ENCODE results near the gene HEXD. TPM values are rescaled to one million over a fixed set of nuclear protein-coding genes. Genes with fewer than 3 reads are reported as not detected.
"Not testable (repeated sequence)": the region's sequence is repeated elsewhere in the genome, so short reads cannot be mapped to it uniquely, and the experiment has no call there.

HEXD gene
- total and polyA plus RNA-seq, 4 donors, result 15.0 to 50.7 (median 27.1) TPM

DNA sequence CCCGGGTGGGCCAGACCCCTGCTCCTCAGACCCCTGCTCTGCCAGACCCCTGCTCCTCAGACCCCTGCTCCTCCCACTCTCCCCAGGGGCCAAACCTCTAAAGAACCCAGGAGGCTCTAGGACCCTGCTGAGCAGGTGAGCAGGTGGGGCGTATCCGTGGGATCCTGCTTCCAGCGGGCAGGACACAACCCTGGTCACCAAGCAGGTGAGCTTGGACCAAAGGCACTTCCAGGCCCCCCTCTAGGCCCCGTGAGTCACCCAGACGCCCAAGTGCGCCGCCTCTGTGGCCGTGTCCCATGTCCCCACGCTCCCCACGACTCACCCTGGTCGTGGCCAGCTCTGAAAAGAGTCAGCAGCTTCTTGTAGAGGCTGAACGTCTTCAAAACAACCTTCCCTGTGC, 27.4 kb downstream of the HEXD start:
- H3K27me3 ChIP-seq (ENCODE audit: control insufficient read depth, insufficient read depth, low read length), result no peaks in the 10 kb centered on the region
- H3K4me1 ChIP-seq (ENCODE audit: control insufficient read depth, insufficient read depth, low read length), result peaks cover 24% of the 10 kb centered on the region
- no peak overlapping the region for H3K4me3 ChIP-seq (ENCODE audit: low read depth, low read length)
- H3K9me3 ChIP-seq (ENCODE audit: control insufficient read depth, insufficient read depth, low read length), result no peaks in the 10 kb centered on the region
- peaks cover 76% of the 10 kb centered on the region for H3K36me3 ChIP-seq (ENCODE audit: control insufficient read depth, insufficient read depth, low read length)
- WGBS (ENCODE audit: insufficient coverage), result 91% methylated on average over 13 of the region's 13 CpGs
- no peak for DNase-seq (ENCODE audit: low read depth in 4 of 6, low spot score in 6 of 6)
- H3K27ac ChIP-seq (ENCODE audit: low read depth, low read length), result no peak overlapping the region

DNA sequence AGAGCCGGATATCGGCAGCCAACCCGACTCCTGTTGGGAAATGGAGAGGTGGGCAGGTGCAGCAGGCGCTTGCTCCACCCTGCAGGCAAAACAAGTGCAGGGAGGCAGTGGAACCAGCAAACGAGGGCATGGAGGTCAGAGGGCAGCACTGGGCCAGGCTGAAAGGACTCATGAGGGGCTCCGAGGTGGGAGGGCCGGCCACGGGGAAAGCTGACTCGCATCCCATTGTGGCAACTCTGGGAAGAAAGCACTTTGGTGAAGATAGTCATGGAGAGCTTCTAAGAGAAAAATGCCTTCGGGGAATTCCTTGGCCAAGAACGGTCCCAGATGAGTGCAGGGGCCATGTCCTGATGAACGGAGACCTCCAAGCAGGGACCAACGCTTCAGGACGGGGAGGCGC, 28.0 kb downstream of the HEXD start:
- H3K9me3 ChIP-seq (ENCODE audit: control insufficient read depth, insufficient read depth, low read length), result no peaks in the 10 kb centered on the region
- DNase-seq (ENCODE audit: low read depth in 4 of 6, low spot score in 6 of 6), result no peak
- peaks cover 70% of the 10 kb centered on the region for H3K36me3 ChIP-seq (ENCODE audit: control insufficient read depth, insufficient read depth, low read length)
- H3K4me1 ChIP-seq (ENCODE audit: control insufficient read depth, insufficient read depth, low read length), result peaks cover 20% of the 10 kb centered on the region
- H3K4me3 ChIP-seq (ENCODE audit: low read depth, low read length), result no peak overlapping the region
- no peak overlapping the region for H3K27ac ChIP-seq (ENCODE audit: low read depth, low read length)
- 86% methylated on average over 12 of the region's 15 CpGs for WGBS (ENCODE audit: insufficient coverage)
- no peaks in the 10 kb centered on the region for H3K27me3 ChIP-seq (ENCODE audit: control insufficient read depth, insufficient read depth, low read length)

DNA sequence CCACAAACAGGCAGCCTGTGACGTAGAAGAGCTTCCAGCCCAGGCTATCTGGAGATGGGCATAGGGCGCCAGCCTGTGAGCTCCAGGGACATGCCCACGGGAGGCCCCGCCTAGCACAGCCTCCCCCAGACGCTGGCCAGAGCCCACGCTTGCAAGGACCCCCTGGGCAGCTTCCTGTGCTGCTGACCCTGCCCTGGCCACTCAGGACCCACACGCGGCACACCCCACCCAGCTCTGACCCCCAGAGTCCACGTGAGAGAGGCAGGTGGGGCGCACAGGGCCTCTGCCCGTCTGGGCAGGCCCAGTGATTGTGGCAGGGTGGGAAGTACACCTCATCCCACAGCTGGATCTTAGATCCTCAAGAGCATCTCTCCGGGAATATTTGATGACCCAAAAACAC, 28.5 kb downstream of the HEXD start:
- Histone ChIP-seq H3K4me1 (ENCODE audit: control insufficient read depth, insufficient read depth, low read length) (peaks cover 21% of the 10 kb centered on the region), H3K9me3 (ENCODE audit: control insufficient read depth, insufficient read depth, low read length) (no peaks in the 10 kb centered on the region), H3K36me3 (ENCODE audit: control insufficient read depth, insufficient read depth, low read length) (peaks cover 65% of the 10 kb centered on the region), H3K4me3 (ENCODE audit: low read depth, low read length) (no peak overlapping the region), H3K27ac (ENCODE audit: low read depth, low read length) (no peak overlapping the region), H3K27me3 (ENCODE audit: control insufficient read depth, insufficient read depth, low read length) (no peaks in the 10 kb centered on the region)
- 95% methylated on average over 11 of the region's 12 CpGs for WGBS (ENCODE audit: insufficient coverage)
- no peak for DNase-seq (ENCODE audit: low read depth in 4 of 6, low spot score in 6 of 6)

DNA sequence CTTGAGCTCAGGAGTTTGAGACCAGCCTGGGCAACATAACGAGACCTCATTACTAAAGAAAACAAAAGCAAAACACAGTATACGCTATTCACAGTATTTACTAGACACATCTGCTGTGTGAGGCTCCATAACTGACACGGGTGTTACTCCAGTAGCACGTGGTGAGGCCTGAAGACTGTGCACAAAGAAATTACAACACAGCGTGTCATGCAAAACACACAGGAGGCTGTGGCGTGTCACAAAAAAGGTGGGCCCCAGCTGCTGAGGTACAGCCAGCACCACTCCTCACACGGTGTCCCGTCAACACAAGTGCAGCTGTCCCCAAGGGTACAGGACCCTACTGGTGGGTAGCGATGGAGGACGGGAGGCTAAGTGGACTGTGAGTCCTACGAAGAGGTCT, 29.7 kb downstream of the HEXD start:
- H3K27me3 ChIP-seq (ENCODE audit: control insufficient read depth, insufficient read depth, low read length), result no peaks in the 10 kb centered on the region
- peaks cover 22% of the 10 kb centered on the region for H3K4me1 ChIP-seq (ENCODE audit: control insufficient read depth, insufficient read depth, low read length)
- no peak for DNase-seq (ENCODE audit: low read depth in 4 of 6, low spot score in 6 of 6)
- H3K36me3 ChIP-seq (ENCODE audit: control insufficient read depth, insufficient read depth, low read length), result peaks cover 53% of the 10 kb centered on the region
- 95% methylated on average over 8 of the region's 11 CpGs for WGBS (ENCODE audit: insufficient coverage)
- H3K4me3 ChIP-seq (ENCODE audit: low read depth, low read length), result no peak overlapping the region
- H3K27ac ChIP-seq (ENCODE audit: low read depth, low read length), result no peak overlapping the region
- no peaks in the 10 kb centered on the region for H3K9me3 ChIP-seq (ENCODE audit: control insufficient read depth, insufficient read depth, low read length)

DNA sequence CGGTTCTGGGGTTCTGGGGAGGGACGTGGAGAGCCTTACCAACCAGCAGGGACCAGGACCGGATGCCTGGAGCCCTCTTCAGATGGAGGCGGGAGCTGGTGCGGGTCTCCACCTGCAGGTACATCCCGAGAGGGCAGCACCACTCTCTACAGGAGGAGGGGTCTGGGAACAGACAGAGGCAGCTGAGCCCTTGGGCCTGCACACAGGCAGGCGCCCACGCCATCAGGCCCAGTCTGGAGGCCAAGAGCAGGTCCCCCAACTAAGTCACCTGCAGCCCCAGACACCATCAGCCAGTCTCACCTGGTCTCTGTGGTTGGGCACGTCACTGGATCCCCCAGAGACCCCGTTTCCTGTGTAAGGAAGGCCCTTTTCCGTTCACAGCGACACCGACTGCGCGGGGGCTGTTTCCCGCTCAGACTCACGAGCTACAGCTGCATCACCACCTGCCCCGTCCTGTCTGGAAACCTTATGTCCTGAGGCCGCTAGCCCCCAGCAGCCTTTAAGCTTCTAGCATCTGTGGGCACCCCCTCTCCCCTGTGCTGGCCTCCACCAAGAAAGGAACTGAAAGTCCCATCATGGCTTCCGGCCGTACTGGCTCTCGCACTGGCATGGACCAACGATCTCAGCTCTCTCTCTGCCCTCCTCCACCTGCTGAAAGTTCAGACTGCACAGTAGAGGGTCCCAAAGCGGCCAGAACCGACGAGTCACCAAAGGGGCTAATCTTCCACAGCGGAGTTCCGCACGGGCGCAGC, 31.2 kb downstream of the HEXD start:
- H3K9me3 ChIP-seq (ENCODE audit: control insufficient read depth, insufficient read depth, low read length), result no peaks in the 10 kb centered on the region
- 80% methylated on average over 30 of the region's 30 CpGs for WGBS (ENCODE audit: insufficient coverage)

DNA sequence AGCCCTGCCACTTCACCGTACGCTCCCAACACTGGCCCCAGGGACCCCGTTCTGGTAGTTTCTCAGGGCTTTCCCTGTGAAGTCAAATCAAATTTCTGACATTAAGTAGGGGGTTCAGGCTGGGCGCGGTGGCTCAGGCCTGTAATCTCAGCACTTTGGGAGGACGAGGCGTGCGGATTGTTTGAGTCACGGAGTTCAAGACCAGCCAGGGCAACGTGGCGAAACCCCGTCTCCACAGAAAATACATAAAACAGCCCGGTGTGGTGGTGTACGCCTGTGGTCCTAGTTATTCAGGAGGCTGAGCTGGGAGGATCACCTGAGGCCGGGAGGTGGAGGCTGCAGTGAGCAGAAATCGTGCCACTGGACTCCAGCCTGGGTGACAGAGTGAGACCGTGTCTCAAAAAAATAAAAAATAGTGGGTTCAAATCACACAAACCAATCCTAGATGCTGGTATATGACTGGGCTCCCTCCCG, 31.8 kb downstream of the HEXD start:
- DNase-seq (ENCODE audit: low read depth in 4 of 6, low spot score in 6 of 6), result no peak
- WGBS (ENCODE audit: insufficient coverage), result 68% methylated on average over 10 of the region's 18 CpGs
- peaks cover 32% of the 10 kb centered on the region for H3K36me3 ChIP-seq (ENCODE audit: control insufficient read depth, insufficient read depth, low read length)
- H3K27me3 ChIP-seq (ENCODE audit: control insufficient read depth, insufficient read depth, low read length), result no peaks in the 10 kb centered on the region
- peak overlapping the region; percentile 64 for H3K27ac ChIP-seq (ENCODE audit: low read depth, low read length)
- no peaks in the 10 kb centered on the region for H3K9me3 ChIP-seq (ENCODE audit: control insufficient read depth, insufficient read depth, low read length)
- H3K4me3 ChIP-seq (ENCODE audit: low read depth, low read length), result peak overlapping the region; percentile 65
- H3K4me1 ChIP-seq (ENCODE audit: control insufficient read depth, insufficient read depth, low read length), result peaks cover 22% of the 10 kb centered on the region

More for the DNA sequence above, 31.2 kb downstream of the HEXD start:
- Histone ChIP-seq H3K4me1 (ENCODE audit: control insufficient read depth, insufficient read depth, low read length) (peaks cover 22% of the 10 kb centered on the region), H3K27me3 (ENCODE audit: control insufficient read depth, insufficient read depth, low read length) (no peaks in the 10 kb centered on the region), H3K27ac (ENCODE audit: low read depth, low read length) (peak overlapping the region; percentile 33), H3K36me3 (ENCODE audit: control insufficient read depth, insufficient read depth, low read length) (peaks cover 38% of the 10 kb centered on the region), H3K4me3 (ENCODE audit: low read depth, low read length) (peak overlapping the region; percentile 65)
- DNase-seq (ENCODE audit: low read depth in 4 of 6, low spot score in 6 of 6), result no peak

DNA sequence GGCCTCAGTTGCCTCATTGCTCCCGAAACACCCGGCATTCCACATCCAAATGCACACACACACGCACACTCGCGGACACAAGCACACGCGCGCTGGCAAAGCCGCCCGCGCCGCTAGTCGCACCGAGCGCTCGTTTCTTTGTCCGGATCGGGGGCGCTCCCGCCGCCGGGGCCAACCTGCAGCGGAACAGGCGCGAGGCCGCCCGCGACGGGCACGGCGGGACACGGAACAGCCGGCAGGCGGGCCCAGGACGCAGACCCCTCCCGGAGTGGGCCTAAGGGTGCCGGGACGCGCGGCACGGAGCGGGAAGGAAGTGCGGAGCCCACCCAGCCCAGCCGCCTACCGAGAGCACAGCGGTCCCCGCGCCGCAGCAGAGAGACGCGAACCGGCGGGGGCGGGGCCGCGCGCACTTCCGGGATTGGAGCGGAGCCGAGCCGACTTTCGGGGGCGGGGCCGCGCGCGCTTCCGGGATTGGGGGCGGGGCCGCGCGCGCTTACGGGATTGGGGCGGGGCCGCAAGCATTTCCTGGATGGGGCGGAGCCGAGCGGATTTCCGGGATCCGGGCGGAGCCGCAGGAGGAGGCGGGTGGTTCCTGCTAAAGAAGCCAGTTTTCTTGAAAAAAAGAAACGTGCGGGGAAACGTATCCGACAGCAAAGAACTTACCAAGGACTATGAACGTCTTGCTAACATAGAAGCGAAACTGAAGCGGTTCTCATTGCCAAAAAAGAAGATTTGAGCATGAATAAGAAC, 32.4 kb downstream of the HEXD start, which contains the start of gene CYBC1:
TSS of gene CYBC1 (minus strand) at position 396 of the 750 bp plus-strand sequence. CDS start 1,498 bp downstream, outside the sequence.
- peak within 1 kb of the TSS; percentile 65 for H3K4me3 ChIP-seq (ENCODE audit: low read depth, low read length)
- H3K4me1 ChIP-seq (ENCODE audit: control insufficient read depth, insufficient read depth, low read length), result peaks cover 19% of the 10 kb centered on the region
- no peaks in the 10 kb centered on the region for H3K9me3 ChIP-seq (ENCODE audit: control insufficient read depth, insufficient read depth, low read length)
- no peaks in the 10 kb centered on the region for H3K27me3 ChIP-seq (ENCODE audit: control insufficient read depth, insufficient read depth, low read length)
- peaks cover 26% of the 10 kb centered on the region for H3K36me3 ChIP-seq (ENCODE audit: control insufficient read depth, insufficient read depth, low read length)
- WGBS (ENCODE audit: insufficient coverage), result under 1% methylated on average over 89 of the region's 91 CpGs
- peak within 1 kb of the TSS; percentile 81 for H3K27ac ChIP-seq (ENCODE audit: low read depth, low read length)
- DNase-seq (ENCODE audit: low read depth in 4 of 6, low spot score in 6 of 6), result peak; percentile 65 to 97 (median 86)

DNA sequence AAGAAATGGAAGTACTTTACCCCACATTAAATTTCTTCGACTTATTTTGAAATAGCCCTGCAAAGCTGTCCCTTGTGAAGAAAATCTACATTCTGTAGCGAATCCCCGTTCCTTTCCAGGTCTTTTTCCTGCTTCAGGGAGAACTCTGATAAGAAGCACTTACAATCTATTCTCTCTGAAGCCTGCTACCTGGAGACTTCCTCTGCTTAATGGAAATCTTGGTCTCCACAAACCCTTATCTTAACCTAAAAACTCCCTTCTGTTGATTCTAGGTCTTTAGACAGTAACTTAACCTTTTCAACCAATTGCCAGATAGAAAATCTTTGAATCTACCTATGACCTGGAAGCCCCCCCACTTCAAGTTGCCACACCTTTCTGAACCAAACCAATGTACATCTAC, 34.0 kb downstream of the HEXD start:
- Histone ChIP-seq H3K36me3 (ENCODE audit: control insufficient read depth, insufficient read depth, low read length) (peaks cover 12% of the 10 kb centered on the region), H3K27ac (ENCODE audit: low read depth, low read length) (no peak overlapping the region), H3K9me3 (ENCODE audit: control insufficient read depth, insufficient read depth, low read length) (no peaks in the 10 kb centered on the region), H3K27me3 (ENCODE audit: control insufficient read depth, insufficient read depth, low read length) (no peaks in the 10 kb centered on the region), H3K4me3 (ENCODE audit: low read depth, low read length) (no peak overlapping the region), H3K4me1 (ENCODE audit: control insufficient read depth, insufficient read depth, low read length) (peaks cover 15% of the 10 kb centered on the region)
- 91% methylated on average over 3 of the region's 3 CpGs for WGBS (ENCODE audit: insufficient coverage)
- DNase-seq (ENCODE audit: low read depth in 4 of 6, low spot score in 6 of 6), result no peak

DNA sequence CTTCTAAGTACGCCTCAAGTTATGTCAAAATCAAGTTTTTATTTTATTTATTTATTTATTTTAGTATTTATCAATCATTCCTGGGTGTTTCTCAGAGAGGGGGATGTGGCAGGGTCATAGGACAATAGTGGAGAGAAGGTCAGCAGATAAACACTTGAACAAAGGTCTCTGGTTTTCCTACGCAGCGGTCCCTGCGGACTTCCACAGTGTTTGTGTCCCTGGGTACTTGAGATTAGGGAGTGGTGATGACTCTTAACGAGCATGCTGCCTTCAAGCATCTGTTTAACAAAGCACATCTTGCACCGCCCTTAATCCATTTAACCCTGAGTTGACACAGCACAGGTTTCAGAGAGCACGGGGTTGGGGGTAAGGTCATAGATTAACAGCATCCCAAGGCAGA, 35.0 kb downstream of the HEXD start:
- not testable (repeated sequence) for DNase-seq (ENCODE audit: low read depth in 4 of 6, low spot score in 6 of 6); H3K36me3 ChIP-seq (ENCODE audit: control insufficient read depth, insufficient read depth, low read length); H3K9me3 ChIP-seq (ENCODE audit: control insufficient read depth, insufficient read depth, low read length); H3K27me3 ChIP-seq (ENCODE audit: control insufficient read depth, insufficient read depth, low read length); H3K27ac ChIP-seq (ENCODE audit: low read depth, low read length); H3K4me3 ChIP-seq (ENCODE audit: low read depth, low read length)
- WGBS (ENCODE audit: insufficient coverage), result no CpG with 5 or more reads among the region's 7 CpGs
- H3K4me1 ChIP-seq (ENCODE audit: control insufficient read depth, insufficient read depth, low read length), result peaks cover 18% of the 10 kb centered on the region
